ENCODE data around the gene PNPLA7.

DNA sequence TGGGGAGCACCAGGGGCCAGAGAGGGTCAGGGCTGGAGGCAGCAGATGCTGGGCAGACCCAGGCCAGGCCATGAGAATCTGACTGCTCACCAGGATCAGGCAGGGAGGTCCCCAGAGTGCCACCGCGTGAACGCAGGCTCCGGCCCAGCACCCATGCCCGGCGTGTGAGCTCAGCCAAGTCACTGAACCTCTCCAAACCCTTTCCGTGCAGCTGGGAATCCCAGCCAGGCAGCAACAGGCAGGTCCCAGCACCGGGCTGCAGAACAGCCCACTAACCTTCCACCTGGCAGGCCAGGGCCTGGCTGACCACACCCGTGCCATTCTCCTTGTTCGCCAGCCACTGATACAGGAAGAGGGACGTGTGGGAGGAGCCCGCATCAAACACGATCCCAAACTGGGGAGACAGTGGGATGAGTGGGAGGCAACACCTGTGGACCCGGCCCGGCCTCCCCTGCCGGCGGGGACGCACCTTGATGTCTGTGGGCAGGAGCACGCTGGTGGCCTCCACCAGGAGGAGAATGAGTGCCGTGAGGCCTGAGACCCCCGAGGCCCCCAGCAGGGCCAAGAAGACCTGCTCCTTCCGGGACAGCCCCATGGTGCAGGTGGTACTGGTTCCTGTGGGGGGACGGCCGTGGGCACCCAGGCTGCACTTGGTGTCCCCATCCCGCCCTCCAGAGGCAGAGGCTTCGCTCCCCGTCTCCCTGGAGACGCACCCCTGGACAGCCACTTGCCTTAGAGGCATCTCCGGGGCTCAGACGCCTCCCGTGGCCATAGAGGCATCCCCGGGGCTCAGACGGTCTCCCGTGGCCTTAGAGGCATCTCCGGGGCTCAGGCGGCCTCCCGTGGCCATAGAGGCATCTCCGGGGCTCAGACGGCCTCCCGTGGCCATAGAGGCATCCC, 112.3 kb downstream of the PNPLA7 start:
- TF ChIP-seq, protein P1, sequence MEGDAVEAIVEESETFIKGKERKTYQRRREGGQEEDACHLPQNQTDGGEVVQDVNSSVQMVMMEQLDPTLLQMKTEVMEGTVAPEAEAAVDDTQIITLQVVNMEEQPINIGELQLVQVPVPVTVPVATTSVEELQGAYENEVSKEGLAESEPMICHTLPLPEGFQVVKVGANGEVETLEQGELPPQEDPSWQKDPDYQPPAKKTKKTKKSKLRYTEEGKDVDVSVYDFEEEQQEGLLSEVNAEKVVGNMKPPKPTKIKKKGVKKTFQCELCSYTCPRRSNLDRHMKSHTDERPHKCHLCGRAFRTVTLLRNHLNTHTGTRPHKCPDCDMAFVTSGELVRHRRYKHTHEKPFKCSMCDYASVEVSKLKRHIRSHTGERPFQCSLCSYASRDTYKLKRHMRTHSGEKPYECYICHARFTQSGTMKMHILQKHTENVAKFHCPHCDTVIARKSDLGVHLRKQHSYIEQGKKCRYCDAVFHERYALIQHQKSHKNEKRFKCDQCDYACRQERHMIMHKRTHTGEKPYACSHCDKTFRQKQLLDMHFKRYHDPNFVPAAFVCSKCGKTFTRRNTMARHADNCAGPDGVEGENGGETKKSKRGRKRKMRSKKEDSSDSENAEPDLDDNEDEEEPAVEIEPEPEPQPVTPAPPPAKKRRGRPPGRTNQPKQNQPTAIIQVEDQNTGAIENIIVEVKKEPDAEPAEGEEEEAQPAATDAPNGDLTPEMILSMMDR (IDR thresholded peaks at IDR 0.05): no peak
- TF ChIP-seq POLR2A (IDR thresholded peaks at IDR 0.05): no peak
